GM18498 (cell line): ENCODE data around the gene RELL1.

ENCODE experiments used
- ATAC-seq: cut with Tn5 transposase; IDR thresholded peaks from one replicate; pipeline ENCODE4 v1.9.1; 2021; ENCODE audit warnings: mild to moderate bottlenecking, moderate library complexity; ENCODE audit not compliant: unreplicated experiment

RELL1 gene

DNA sequence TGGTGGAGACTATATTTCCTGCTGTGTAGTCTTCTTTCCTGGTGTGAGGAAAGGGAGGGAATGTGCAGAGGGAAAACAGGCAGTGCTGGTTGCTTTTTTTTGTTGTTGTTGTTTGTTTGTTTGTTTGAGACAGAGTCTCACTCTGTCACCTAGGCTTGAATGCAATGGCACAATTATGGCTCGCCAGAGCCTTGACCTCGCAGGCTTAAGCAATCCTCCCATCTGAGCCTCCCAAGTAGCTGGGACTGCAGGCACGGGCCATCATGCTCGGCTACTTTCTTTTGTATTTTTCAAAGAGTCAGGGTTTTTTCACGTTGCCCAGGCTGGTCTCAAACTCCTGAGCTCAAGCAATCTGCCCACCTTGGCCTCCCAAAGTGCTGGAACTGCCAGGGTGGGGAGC lies 82.5 kb downstream of the RELL1 start:
- ATAC-seq: no peak

- peak; percentile 87 for ATAC-seq
Measured at GRCh38 chr4:37603070-37603468, 83.1 kb downstream of the RELL1 start.

- no peak for ATAC-seq
Measured at GRCh38 chr4:37602454-37603069, 83.6 kb downstream of the RELL1 start.

GRCh38 chr4:37601531-37601930 lies 84.6 kb downstream of the RELL1 start:
- no peak for ATAC-seq

GRCh38 chr4:37599092-37599790 lies 86.9 kb downstream of the RELL1 start:
- ATAC-seq: no peak

DNA sequence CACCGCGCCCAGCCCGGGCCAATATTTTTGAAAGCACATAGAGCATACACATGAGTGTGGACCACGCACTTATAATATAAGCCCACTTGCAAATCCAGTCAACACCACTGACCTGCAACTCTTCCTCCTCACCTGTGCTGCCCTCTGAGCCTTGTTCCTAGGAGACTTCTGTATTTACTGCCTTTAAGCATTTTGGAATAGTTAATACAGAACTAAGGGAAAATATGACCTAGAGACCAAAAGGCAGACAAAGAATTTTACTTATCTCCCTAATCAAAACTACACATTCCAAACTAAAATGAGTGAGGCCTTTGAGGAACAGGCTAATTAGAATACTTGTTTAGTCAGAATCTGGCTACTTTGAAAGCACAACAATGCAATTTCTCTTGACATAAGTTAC lies 89.1 kb downstream of the RELL1 start:
- ATAC-seq: no peak

DNA sequence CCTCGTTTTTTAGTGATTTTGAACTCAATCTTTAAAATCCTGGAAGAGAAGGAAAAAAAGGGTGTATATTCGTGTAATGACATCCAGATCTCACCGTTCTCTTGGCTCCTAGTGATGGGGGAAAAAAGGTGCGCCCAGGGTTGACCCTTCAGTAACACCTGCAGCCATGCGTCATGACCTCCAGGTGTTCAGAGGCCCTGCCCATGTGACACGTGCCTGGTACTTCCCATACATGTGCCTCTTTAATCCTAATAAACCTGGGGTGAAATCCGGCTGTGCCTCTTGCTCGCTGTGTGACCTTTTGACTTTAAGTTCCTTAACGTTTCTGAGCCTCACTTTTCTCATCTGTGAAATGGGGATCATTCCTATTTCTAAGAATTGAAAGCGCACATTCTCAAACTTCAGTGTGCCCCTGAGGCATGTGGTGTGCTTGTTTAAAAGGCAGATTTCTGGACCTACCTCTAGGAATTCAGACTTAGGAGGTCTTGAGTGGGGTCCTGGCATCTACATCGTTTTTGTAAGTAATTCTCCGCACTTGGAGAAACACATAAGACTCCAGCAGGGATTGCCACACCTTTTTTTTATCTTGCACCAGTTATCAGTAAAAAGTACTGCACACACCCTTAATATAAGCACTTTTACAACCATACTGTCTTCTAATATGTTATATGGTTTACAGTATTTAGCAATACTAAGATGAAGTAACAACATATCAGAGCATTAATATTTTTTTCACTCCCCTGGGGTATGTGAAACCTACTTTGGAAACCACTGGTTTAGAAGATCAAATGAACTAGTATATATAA lies 90.1 kb downstream of the RELL1 start:
- no peak for ATAC-seq

DNA sequence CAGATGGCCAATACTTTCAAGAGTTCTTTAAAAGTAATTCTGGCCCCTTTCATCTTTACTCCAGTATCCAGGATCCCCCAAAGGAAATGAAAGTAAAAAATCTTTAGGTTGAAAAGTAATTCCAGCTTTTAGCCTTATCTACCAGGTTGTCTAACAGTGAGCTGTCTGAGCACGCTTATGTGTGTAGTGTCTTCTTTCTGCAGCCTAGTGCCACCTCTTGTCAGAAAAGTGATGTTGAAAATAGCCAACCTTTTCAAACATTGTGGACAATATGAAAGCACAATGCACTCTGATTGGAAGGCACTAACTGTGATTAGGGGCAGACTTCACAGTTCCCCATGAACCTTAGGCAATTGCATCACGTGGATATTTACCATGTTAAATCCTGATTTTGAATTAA lies 92.1 kb downstream of the RELL1 start:
- no peak for ATAC-seq

- ATAC-seq: no peak
Measured at GRCh38 chr4:37591349-37591748, 94.8 kb downstream of the RELL1 start.

GRCh38 chr4:37590016-37590415 lies 96.2 kb downstream of the RELL1 start:
- ATAC-seq: no peak

- no peak for ATAC-seq
Measured at GRCh38 chr4:37588150-37588549, 98.0 kb downstream of the RELL1 start.

DNA sequence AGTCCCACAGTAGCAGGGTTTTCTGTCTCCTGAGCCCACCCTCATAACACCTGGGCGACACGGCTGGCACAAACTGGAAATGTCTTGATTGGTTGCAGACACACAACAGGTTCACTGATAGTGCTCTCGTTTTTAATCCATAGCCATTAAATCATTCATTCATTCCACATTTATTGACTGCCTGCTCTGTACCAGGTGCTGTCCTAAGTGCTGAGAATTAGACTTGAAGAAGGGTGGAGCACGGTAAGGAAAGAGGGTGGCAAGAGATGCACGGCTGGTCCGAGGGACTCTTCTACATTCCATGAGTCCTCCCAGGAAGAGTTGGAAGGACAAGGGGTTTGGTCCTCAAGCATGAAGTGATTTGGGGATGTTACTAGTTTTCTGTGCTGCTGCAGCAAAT lies 100.0 kb downstream of the RELL1 start:
- no peak for ATAC-seq

GRCh38 chr4:37584493-37585060 lies 101.6 kb downstream of the RELL1 start:
- no peak for ATAC-seq

DNA sequence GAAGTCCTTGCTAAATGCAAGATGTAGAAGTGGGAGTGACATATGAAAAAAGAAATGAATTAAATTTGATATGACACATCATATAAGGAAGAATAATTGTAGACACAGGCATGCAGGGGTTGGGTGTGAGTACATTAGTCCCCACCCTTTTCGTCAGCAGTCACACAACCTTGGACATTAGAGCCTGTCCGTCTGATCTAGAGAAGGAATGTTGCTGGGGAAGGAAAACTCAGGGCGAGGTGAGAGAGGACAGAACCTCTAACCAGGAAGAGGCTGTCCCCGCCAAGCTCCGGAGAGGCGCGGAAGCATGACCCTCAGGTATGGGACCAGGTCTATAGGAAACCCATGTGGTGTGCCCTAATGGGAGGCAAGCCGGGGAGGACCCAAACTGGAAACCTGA lies 102.1 kb downstream of the RELL1 start:
- no peak for ATAC-seq

GRCh38 chr4:37573566-37573965 lies 112.6 kb downstream of the RELL1 start:
- no peak for ATAC-seq

- no peak for ATAC-seq
Measured at GRCh38 chr4:37568489-37568888, 117.7 kb downstream of the RELL1 start.

GRCh38 chr4:37567836-37568235 lies 118.3 kb downstream of the RELL1 start:
- no peak for ATAC-seq

GRCh38 chr4:37562592-37562991 lies 123.6 kb downstream of the RELL1 start:
- no peak for ATAC-seq

GRCh38 chr4:37561803-37562207 lies 124.4 kb downstream of the RELL1 start:
- ATAC-seq: peak; percentile 92

- peak; percentile 8 for ATAC-seq
Measured at GRCh38 chr4:37561196-37561802, 124.9 kb downstream of the RELL1 start.
